HFFc6 (cell line): ENCODE measurements around the gene TMPRSS3. TPM values are rescaled to one million over a fixed set of nuclear protein-coding genes. Genes with fewer than 3 reads are reported as not detected.

ENCODE experiments used
- DNase-seq: peaks from one replicate; pipeline ENCODE4 v3.0.0-alpha.2; 2018
- H3K27ac Mint-ChIP-seq: 2 replicates; pipeline ENCODE4 v1.8.0; 2020; ENCODE audit warnings: mild to moderate bottlenecking, mixed read lengths
- H3K27me3 Mint-ChIP-seq: 2 replicates; pipeline ENCODE4 v1.8.0; 2021; ENCODE audit warnings: mild to moderate bottlenecking, moderate library complexity, mixed read lengths; ENCODE audit not compliant: insufficient read depth
- H3K36me3 Mint-ChIP-seq: 2 replicates; pipeline ENCODE4 v1.8.0; 2021; ENCODE audit warnings: low read depth, mixed read lengths
- H3K4me1 Mint-ChIP-seq: 2 replicates; pipeline ENCODE4 v1.8.0; 2020; ENCODE audit warnings: low read depth, mixed read lengths
- H3K4me3 Mint-ChIP-seq: 2 replicates; pipeline ENCODE4 v1.8.0; 2020; ENCODE audit warnings: mild to moderate bottlenecking, moderate library complexity, mixed read lengths
- H3K9me3 Mint-ChIP-seq: 2 replicates; pipeline ENCODE4 v1.8.0; 2020; ENCODE audit warnings: mild to moderate bottlenecking, mixed read lengths
- total RNA-seq, 6 experiments: library from RNA; stranded (reverse); fragmentation: NEBNext Ultra II Directional; extraction: Animal tissue kit (Norgen Biotek cat#: 25700); gene quantifications; 2 replicates in 1 of 6; 3 replicates in 5 of 6; pipeline ENCODE4 v1.2.3, GENCODE V29; 2021
- TF ChIP-seq, protein P1 (sequence below): fragments of 200-600 bp; sonication (generic); IDR thresholded peaks from 2 replicates; pipeline ENCODE4 v1.5.0; 2021; ENCODE audit warnings: antibody characterized with exemption, mild to moderate bottlenecking

Gene TMPRSS3
- total RNA-seq, 6 experiments from 2014 or later, result not detected

- H3K27me3 Mint-ChIP-seq, result no peaks in the 10 kb centered on the region; the same call in 1 of the 2 replicates
- no peak for DNase-seq
- no peak overlapping the region for H3K4me3 Mint-ChIP-seq
- H3K27ac Mint-ChIP-seq, result no peak overlapping the region
- TF ChIP-seq, protein P1, sequence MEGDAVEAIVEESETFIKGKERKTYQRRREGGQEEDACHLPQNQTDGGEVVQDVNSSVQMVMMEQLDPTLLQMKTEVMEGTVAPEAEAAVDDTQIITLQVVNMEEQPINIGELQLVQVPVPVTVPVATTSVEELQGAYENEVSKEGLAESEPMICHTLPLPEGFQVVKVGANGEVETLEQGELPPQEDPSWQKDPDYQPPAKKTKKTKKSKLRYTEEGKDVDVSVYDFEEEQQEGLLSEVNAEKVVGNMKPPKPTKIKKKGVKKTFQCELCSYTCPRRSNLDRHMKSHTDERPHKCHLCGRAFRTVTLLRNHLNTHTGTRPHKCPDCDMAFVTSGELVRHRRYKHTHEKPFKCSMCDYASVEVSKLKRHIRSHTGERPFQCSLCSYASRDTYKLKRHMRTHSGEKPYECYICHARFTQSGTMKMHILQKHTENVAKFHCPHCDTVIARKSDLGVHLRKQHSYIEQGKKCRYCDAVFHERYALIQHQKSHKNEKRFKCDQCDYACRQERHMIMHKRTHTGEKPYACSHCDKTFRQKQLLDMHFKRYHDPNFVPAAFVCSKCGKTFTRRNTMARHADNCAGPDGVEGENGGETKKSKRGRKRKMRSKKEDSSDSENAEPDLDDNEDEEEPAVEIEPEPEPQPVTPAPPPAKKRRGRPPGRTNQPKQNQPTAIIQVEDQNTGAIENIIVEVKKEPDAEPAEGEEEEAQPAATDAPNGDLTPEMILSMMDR, result no peak
- H3K36me3 Mint-ChIP-seq, result peaks cover 11% of the 10 kb centered on the region
- peaks cover 76% of the 10 kb centered on the region for H3K9me3 Mint-ChIP-seq
- H3K4me1 Mint-ChIP-seq, result no peaks in the 10 kb centered on the region
These were observed 32.1 kb upstream of the TMPRSS3 start for GRCh38 chr21:42427809-42428419.

- DNase-seq, result no peak
- TF ChIP-seq, protein P1, result no peak
- Mint-ChIP-seq H3K9me3 (peaks cover 72% of the 10 kb centered on the region), H3K4me3 (no peak overlapping the region), H3K36me3 (peaks cover 11% of the 10 kb centered on the region), H3K27me3 (no peaks in the 10 kb centered on the region; the same call in 1 of the 2 replicates), H3K27ac (no peak overlapping the region), H3K4me1 (no peaks in the 10 kb centered on the region)
These were observed 31.1 kb upstream of the TMPRSS3 start for GRCh38 chr21:42426876-42427480.

GRCh38 chr21:42426424-42426823, 30.6 kb upstream of the TMPRSS3 start:
- no peak for DNase-seq
- no peaks in the 10 kb centered on the region for H3K4me1 Mint-ChIP-seq
- peaks cover 70% of the 10 kb centered on the region for H3K9me3 Mint-ChIP-seq
- no peaks in the 10 kb centered on the region; the same call in 1 of the 2 replicates for H3K27me3 Mint-ChIP-seq
- H3K27ac Mint-ChIP-seq, result no peak overlapping the region
- H3K4me3 Mint-ChIP-seq, result no peak overlapping the region
- TF ChIP-seq, protein P1, result no peak
- H3K36me3 Mint-ChIP-seq, result peaks cover 11% of the 10 kb centered on the region

GRCh38 chr21:42425591-42425990, 29.7 kb upstream of the TMPRSS3 start:
- Mint-ChIP-seq H3K4me3 (no peak overlapping the region), H3K27ac (no peak overlapping the region), H3K4me1 (no peaks in the 10 kb centered on the region), H3K36me3 (peaks cover 11% of the 10 kb centered on the region), H3K9me3 (peaks cover 74% of the 10 kb centered on the region), H3K27me3 (no peaks in the 10 kb centered on the region; the same call in 1 of the 2 replicates)
- no peak for DNase-seq
- TF ChIP-seq, protein P1, result no peak

GRCh38 chr21:42424914-42425541, 29.2 kb upstream of the TMPRSS3 start:
- no peak for DNase-seq
- Mint-ChIP-seq H3K27me3 (no peaks in the 10 kb centered on the region; the same call in 1 of the 2 replicates), H3K9me3 (peaks cover 78% of the 10 kb centered on the region), H3K27ac (no peak overlapping the region), H3K4me1 (no peaks in the 10 kb centered on the region), H3K4me3 (no peak overlapping the region), H3K36me3 (peaks cover 11% of the 10 kb centered on the region)
- TF ChIP-seq, protein P1, result no peak
